Fibroblast of skin of back (primary cell): Measurements from ENCODE around the gene HYDIN.

Experiments used
- DNase-seq: peaks from one replicate; pipeline ENCODE4 v3.0.0-alpha.2; 2013

Gene HYDIN

DNA sequence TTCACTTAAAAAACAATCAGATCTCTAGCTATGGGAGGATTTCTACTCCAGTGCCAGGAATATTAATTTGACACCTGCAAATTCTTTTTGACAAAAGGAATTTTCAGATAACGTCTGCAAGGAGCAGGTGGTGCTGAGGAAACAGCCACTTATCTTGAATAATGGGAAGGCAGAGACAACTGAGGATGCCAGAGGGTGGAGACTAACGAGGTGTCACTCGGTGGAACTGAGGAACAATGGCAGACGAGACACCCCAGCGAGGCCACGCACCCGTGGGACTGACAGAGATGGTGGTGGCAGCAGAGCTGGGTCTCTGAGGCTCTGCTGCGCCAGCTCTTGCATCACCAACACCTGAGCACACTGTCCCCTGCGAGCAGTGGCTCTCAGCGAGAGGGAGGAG lies 471.7 kb downstream of the HYDIN start:
- DNase-seq: no peak
